Activated CD4-positive, alpha-beta T cell treated with anti-CD3 and anti-CD28 coated beads, Interleukin-2, amount 50 U/mL, for 48 hours (primary cell): ENCODE measurements around the gene BIRC7.
A peak's percentile ranks its signal among the peaks of the same experiment; 100 is the strongest.

ENCODE experiments used
- DNase-seq, 2 experiments: peaks; one replicate each; pipeline ENCODE4 v3.0.0-alpha.2; 2020

Gene BIRC7

DNA sequence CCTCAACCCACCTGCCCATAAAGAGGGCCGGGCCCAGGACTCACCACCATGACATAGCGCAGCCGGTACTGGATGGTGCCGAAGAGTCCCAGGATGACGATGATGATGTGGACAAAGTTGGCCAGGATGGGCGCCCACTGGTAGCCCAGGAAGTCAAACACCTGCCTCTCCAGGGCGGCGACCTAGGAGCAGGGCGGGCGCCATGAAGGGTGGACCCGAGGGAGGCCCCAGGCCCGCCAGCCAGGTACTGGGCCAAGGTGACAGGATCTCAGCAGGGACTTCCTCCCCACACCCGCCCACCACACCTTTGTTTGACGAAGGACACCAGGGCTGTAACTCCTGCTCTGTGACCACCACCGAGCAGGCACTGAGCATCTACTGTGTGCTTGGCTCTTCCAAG is 14.2 kb downstream of the BIRC7 start:
- no peak for DNase-seq

DNA sequence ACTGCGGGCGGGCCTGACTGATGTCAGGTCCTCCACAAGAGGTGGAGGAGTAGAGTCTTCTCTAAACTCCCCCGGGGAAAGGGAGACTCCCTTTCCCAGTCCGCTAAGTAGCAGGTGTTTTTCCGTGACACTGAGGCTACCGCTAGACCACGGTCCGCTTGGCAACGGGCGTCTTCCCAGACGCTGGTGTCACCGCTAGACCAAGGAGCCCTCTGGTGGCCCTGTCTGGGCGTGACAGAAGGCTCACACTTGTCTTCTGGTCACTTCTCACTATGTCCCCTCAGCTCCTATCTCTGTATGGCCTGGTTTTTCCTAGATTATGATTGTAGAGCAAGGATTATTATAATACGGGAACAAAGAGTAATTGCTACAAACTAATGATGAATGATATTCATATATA is 15.6 kb downstream of the BIRC7 start:
- peak in 1 of 2 experiments; percentile 30 for DNase-seq

DNA sequence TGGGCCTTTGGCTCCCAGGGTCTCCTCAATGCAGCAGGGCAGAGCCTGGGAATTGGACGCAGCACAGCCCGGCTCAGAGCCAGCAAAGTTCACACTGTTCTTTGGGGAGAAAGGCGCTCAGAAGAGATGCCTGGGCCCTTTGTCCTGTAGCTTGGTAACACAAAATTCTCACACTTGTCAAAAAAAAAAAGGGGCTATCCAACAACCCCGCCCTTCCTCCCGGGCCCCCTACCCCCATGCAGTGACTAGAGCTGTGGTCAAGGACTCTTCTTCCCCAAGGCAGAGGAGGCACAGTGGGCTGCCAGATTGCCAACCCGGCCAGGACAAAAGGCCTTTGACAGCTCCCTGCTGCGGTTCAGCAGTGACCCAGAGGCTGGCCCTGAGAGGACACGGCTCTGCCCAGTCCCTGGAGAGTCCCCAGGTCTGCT is 16.6 kb downstream of the BIRC7 start:
- no peak for DNase-seq

DNA sequence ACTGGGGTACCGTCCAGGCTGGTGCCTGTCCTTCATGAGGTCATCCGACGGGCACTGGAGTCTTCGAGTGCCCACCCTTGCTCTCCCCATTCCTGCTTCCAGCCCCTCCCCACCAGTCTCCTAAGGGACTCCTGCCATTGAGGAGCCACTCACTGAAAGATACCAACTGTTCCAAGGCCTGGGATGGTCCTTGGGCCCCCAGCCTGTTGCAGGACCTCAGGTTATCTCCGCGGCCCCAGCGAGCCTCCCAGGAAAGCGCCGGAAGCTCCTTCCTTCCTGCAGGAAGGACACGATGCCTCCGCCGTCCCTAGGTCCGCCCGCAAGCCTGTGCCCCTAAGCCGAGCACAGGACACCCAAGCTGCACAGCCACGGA is 17.3 kb downstream of the BIRC7 start:
- no peak for DNase-seq

DNA sequence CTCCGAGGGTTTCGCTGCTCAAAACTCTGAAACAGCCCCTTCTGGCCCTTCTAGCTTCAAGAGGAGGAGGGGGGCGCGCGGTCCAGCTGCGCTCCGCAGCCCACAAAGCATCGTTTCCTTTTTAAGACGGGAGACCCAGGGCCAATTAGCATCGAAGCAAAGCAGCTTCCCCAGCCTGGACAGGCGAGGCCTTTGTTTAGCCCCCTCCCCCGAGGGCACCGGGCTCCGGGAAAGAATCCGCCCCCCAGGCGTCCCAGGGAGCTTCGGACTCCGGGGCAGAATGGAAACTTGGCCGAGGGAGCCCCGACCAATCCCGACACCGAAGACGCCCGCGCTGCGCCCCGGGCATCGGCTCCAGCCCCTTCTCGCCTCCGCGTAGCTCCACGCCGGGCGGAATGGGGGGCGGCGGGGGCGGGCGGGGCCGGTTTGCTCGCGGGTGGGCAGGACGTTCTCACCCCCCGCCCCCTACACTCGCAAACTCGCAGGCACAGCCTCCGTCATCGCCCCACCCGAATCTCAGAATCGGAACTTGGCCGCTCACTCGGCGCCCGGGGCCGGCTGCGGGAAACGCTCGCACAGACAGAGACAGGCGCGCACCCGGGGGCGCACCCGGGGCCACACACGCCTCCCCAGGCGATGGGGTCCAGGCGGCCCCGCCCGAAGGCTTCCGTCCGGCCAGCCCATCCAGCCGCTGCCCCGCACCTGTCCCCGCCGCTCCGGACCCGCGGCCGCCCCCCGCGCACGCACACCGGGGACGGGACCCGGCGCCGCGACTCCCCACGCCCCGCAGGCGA is 17.9 kb downstream of the BIRC7 start:
- no peak for DNase-seq

DNA sequence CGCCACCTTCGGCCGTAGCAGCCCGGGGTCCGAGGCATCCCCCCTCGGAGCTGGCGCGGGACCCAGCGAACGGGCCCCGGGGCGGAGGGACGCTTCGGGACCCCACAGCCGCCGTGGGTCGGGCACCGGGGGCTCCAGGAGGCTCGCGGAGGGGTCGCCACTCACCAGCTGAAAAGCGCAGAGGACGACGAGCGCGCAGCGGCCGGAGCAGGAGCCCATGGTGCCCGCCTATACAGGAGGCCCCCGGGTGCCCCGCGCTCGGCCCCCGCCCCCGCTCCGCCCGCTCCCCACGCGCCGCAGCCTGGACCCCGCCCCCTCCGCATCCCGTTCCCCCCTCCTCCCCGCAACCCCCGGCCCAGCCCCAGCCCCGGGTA is 18.5 kb downstream of the BIRC7 start, which contains the start of gene NKAIN4:
Gene NKAIN4, minus strand, starts transcription at position 232 of the 374 bp plus-strand sequence. Its CDS starts 13 bp downstream, at position 219.
- no peak for DNase-seq

DNA sequence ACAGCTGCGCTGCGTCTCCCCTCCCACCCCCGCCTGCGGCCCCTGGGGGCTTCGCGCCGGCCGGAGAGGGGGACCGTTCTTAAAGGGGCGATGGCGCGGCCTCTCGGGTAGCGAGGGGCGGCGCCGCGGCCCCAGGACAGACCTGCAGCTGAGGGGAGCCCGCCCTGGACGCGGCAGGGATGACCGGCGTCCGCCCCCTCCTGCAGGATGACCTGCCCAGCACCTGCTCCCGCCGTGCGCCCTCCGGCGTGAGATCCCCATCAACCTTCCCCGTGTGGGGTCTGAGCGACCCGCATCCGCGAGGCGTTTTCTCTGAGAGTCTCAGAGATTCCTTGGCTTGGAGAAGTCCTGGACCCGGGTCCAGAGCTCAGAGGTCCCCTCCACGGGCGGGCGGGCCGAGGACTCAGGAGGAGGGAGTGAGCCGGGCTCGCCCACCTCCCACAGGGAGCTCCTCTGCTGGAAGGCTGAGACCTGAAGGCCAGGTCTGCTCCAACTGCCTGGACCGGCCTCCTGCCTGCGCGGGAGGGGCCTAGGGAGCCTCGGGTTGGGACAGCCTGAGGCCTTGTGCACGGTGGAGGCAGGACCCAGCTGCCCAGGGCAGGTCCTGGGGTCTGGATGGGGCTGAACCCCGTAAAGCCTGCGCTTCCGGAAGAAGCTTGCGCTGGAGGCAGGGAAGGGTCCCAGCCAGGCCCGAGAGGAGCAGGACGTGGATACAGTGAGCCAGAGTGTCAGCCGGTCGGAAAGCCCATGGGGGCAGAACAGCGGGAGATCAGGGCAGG is 19.1 kb downstream of the BIRC7 start:
- DNase-seq = no peak

DNA sequence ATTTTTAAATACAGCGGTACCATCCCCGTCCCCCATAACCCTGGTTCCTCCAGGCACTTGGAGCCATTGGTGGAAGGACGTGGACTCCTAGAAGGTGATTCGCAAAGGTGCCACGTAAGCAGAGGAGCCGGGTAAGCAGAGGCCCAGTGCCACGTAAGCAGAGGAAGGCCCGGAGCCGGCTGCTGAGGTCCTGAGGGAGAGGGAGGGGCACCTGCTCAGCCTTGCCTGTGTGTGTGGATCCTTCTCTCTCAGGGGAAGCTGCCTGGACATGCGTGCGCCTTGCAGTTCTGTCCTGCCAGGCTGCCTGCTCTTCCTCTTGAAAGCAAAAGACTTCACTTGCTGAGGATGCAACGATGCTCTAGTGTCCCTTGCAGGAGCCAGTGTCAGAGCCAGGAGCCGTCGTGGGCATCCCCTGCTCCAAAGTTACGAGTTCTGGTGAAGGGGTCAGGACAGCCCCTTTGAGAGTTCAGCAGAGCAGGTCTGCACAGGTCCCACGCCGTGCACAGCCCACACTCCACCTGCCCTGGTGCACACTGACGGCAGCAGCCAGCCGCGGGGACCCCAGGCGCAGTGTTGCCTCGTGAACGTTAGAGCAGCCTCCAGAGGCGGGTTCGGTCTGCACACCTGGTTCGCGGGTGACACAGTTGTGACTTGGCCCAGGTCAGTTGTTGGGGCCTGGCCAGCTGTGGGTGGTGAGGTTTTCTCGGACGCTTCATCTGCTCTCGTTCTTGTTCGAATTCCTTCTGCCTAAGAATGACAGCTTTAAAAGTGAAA is 20.4 kb downstream of the BIRC7 start:
- no peak for DNase-seq

DNA sequence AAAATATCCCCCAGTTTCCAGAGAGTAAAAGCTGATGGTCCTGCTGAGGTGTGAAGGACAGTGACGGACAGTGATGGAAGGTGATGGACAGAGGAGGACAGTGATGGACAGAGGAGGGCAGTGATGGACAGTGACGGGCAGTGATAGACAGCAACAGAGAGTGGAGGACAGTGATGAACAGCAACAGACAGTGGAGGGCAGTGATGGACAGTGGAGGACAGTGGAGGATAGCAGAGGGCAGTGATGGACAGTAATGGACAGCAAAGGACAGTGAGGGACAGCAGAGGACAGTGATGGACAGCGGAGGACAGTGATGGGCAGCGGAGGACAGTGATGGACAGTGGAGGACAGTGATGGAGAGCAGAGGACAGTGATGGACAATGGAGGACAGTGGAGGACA is 21.2 kb downstream of the BIRC7 start:
- DNase-seq = no peak

DNA sequence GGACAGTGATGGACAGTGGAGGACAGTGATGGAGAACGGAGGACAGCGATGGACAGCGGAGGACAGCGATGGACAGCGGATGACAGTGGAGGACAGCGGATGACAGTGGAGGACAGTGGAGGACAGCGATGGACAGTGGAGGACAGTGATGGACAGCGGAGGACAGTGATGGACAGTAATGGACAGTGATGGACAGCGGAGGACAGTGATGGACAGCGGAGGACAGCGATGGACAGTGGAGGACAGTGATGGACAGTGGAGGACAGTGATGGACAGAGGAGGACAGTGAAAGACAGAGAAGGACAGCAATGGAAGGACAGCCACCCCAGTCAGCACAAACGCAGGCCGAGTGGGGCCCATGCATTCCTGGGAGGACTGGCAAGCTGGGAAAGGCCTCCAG is 21.9 kb downstream of the BIRC7 start:
- DNase-seq = no peak

DNA sequence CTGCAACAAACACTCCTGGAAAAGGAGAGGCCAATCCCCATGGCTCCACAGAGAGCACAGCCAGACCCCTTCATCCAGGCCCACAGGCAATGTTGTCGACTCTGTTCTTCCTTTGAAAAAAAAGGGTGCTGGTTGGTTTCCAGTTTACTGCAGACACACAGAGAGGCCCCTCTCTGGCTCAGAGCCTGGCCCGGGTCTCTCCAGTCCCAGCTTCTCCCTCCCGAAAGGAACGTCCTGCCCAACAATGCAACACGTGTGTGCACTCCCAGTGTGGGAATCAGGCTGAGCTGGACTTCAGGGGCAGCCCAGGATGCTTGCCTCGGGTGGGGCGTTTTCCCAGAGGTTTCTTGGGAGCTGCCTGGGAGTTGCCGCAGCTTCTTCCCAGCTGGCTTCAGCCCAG is 23.1 kb downstream of the BIRC7 start:
- DNase-seq = no peak

DNA sequence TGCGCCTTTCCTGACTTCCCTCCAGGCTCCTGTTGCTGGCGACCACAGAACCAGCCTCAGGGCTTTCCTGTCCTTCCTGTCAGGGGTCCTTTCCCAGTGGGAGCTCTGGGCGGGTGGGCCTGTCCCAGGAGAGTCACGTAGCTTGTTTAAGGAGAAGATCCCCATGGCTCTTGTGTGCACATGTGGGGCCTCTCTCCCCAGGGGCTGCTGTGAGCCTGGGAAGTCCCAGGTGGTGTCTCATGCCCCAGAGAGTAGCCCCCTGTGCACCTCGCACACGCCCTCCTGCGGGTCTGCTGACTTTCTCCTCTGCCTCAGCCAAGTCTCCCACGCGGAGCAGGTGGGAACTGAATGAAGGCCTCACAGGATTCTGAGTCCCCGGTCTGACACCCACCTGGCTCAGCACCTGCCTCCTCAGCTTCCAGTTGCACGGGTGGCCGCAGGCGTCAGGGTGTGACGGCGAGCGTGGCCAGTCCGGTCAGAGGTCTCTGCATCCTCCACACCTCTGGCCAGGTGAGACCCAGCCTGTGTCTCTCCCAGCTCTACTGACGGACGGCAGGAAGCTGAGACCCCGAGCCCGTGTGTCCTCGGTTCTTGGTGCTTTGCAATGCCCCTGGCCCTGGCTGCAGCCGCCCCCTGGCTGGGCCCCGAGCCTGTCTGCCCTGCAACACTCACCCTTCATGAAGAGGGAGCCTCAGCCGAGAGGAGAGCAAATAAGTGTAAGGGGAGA is 24.2 kb downstream of the BIRC7 start:
- no peak for DNase-seq

DNA sequence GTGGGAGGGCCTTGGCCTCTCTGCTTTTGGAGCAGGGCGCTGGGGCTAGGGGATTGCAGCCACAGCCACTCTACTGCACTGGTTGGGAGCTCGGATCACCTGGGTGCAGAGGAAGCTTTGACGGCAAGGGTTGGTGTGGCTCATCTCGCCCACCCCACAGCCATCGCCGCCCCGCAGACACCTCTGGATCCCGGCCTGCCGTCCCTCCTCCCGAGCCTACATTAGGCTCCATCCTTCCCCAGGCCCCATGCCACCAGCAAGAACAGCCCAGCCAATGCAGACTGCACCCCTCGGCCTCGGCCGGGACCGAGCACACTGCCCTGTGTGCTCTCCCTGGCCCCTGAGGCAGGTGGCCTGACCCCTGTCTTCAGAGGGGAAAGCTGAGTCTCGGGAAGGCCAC is 24.8 kb downstream of the BIRC7 start:
- no peak for DNase-seq

DNA sequence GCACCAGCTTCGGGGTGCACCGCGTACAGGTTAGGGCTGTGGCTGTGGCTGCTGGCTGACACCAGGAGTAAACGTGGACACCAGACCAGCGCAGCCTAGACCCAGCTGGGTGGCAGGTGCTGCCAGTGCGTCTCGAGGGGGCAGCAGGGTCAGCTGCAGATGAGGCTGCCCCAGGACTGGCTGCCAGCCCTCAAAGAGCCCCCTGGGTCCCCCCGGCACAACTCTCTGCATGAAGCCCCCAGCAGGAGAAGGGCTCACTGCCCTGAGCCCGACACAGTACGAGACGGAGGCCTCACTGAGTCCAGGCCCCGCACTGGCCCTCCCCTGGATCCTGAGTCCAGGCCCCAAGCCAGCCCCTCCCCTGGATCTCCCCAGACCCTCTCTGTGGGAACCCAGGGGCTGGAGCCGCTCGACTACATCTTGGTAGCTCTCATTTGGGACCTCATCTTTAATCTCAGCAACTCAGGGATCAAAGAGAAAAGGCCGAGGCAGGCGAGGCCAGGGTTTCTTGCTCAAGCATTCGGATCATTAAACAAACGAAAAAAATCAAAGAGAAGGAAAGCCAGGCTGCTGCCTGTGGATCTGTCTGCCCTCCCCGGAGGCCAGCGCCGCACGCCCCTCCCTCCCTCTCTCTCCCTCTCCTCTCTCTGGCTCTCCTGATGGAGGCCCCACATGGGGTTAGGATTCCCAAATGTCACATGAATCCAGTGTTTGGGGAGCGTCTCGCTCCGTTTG is 25.5 kb downstream of the BIRC7 start:
- no peak for DNase-seq

DNA sequence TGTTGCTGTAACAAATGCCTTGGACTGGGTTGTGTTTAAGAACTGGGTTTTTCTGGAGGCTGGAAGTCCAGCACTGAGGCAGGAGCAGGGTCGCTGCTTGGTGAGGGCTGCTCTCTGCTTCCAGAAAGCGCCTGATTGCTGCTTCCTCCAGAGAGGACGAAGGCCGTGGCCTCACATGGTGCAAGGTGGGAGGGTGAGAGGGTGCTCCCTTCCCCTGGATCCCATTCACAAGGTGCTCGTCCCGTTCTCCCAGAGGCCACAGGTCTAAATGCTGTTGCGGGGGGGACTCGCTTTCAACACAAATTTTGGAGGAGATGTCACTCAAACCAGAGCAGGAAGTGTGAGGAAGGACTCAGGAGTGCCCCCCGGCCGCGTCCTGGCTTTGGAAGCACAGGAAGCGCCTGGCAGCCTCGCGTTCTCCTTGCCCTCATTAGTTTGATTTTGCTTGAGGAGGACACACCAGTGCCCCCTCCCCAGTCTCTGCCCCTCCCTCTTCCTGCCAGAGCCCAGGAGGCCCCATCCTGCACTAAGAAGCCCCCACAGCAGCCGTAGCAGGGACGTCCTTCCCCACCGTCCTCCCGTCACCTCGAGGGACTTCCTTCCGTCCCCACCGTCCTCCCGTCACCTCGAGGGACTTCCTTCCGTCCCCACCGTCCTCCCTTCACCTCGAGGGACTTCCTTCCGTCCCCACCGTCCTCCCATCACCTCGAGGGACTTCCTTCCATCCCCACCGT is 26.3 kb downstream of the BIRC7 start:
- DNase-seq = no peak

DNA sequence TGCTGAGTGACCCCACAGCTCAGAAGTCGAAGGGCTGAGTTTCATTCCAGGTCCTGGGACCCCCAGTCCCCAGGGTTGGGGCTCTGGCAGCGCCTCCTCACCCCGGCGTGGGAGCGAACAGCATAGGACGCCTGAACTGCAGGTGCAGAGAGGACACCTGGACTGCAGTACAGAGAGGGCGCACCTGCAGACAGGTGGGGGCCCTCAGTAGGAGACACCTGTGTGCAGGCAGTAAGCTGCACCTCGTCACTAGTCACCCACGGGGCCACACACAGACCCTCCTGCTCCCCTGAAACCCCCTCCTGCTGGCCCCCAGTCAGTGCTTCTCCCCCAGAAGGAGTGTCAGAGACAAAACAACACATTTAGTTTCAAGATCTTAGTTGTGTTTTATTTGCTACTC is 27.1 kb downstream of the BIRC7 start:
- DNase-seq = no peak

DNA sequence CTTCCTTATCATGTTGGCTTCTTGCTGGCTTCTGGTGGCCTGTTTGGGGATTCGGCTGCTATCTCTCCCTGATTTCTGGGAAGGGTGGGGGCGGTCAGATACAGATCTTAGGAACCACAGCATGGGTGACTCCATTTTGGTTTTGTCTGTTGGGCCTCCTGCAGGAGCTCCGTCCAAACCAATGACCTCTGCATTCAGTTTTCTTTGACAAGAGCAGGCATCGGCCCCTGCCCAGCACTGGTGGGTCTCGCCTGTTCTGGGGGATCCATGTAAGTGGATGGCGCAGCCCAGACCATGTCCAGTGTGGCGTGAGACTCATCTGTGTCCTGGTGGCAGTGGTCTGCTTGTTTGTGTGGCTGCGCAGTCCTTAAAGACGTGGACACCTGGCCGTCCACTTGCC is 28.3 kb downstream of the BIRC7 start:
- no peak for DNase-seq

DNA sequence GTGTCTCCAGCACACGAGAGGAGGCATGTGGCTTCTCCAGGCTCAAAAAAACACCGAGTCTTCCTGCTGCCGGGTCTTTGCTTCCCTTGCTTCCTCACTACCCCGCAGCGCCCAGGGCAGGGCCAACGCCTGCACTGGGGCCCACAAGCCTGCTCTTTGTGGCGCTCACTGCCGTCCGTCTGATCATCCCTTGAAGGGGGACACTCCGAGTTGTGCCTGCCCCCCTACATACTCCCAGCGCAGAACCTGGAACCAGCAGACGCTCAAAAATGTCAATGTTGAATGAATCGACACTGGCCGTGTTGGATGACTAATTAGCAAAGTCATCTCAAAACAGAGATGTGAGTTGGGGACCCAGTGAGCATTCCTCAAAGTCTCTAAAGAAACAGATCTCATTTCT is 28.8 kb downstream of the BIRC7 start:
- DNase-seq = no peak

DNA sequence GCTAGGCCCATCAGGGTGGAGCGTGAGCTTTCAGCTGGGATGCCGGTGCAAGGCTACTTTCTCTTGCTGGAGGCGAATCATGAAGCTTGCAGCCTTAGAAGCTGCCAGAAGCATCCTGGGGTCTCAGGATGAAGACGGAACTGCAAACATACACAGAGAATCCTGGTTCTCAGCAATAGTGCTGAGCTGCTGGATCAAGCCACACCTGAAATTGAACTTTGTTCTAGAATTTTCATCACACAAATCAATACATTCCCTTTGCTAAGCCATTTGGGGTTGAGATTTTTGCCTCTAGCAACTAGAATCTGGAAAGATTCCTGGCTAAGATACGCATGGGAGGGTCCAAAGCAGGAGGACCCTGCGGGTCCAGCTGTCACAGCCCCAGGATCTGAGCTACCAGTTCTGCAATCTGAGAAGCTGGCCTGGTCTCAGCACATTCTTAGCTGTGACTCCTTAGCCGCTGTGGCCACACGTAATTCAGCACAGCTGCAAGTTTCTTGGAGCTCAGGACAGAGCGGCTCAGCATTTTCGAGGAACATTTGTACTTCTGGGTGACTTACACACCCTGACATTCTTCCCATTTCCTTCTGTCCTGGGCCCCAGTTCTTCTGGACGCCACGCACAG is 30.3 kb downstream of the BIRC7 start:
- DNase-seq = no peak

DNA sequence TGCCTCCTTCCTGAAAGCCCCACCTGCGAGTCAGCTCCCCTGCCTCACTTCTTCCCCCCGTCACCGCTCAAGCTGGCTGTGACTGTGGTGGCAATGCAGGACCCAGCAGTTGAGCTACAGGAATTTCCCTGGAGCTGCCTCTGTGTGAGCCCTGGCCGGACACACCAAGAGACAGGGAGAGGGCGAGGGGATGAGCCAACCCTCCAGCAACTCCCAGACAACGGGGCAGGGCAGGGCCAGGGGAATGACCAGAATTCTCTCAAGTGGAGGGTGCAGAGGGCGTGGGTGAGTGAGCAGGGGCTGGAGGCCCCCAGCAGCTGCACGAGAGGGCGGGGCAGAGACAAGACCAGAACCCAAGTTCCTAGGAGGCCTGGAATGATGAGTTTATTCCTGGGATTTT is 32.0 kb downstream of the BIRC7 start:
- no peak for DNase-seq

DNA sequence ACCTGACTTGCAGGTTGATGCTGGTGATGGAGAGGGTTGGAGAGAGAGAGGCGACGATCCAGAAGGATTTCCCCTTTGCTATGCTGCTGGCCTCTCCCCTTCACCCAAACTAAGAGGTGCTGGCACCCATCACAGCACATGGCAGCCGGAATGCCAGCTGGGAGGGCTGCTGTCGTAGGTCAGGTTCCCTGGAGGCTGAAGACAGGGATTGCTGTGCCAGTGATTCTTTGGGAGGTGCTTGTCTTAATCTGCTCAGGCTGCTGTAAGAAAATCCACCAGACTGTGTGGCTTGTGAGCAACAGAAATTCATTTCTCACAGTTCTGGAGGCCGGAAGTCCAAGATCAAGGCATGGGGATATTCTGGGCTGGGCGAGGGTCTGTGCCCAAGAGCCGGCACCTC is 32.6 kb downstream of the BIRC7 start:
- no peak for DNase-seq
